GM18520 (cell line): ENCODE measurements around the gene CEND1.
"Not testable (repeated sequence)": the region's sequence is repeated elsewhere in the genome, so short reads cannot be mapped to it uniquely, and the experiment has no call there.

Experiments
- ATAC-seq: cut with Tn5 transposase; IDR thresholded peaks from one replicate; pipeline ENCODE4 v1.9.1; 2021; ENCODE audit not compliant: unreplicated experiment

Gene CEND1

DNA sequence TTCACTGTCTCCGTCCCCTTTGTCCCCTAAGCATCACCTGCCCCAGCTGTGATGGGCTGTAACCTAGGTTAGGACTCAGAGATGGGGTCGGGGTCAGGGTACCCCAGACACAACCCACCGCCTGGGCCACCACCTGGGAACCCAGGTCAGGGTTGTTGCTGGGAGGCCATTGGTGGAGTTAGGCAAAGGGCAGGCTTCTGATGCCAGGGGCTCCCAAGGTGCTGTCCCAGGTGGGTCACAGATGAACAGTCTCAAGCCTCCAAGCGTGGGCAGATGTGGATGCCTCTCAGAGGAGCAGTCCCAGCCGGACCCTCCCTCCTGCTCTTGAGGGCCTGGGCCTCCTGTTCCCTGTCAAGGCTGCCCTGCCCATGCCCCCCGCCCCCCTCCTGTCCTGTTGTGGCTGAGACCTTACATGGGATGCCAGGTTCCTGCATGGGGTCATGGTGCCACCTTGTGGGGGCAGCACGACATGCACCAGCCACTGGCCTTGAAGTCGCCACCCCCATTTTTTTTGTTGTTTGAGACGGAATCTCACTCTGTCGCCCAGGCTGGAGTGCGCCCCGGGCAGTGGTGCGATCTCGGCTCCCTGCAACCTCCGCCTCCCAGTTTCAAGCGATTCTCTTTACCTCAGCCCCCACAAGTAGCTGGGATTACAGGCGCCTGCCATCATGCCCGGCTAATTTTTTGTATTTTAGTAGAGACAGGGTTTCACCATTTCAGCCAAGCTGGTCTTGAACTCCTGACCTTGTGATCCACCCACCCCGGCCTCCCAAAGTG, 24.7 kb downstream of the CEND1 start:
- ATAC-seq = no peak

DNA sequence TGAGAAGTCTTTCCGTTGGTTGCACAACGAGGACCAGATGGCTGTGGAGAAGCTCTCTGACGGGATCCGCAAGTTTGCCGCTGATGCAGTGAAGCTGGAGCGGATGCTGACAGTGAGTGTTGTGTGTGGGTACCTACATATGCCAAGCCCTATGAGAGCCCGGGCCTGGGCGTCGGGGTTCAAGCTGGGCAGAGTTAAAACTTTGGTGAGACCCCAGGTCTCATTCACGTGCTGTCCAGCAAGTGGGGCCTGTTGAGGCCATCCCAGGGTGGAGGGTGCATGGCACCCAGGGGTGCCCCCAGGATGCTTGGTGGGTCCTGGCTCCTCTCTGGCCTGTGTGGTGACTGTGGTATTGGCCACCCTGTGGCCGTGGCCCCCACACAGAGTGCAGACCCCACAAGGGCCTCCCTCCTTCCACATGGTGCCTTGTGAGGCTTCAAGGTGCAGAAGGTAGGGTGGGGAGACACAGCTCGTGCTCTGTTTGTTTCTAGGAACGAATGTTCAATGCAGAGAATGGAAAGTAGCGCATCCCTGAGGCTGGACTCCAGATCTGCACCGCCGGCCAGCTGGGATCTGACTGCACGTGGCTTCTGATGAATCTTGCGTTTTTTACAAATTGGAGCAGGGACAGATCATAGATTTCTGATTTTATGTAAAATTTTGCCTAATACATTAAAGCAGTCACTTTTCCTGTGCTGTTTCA, 25.4 kb downstream of the CEND1 start:
- no peak for ATAC-seq

- ATAC-seq = no peak
Observed at GRCh38 chr11:763549-764321, 26.2 kb downstream of the CEND1 start.

- no peak for ATAC-seq
Observed at GRCh38 chr11:763073-763463, 26.8 kb downstream of the CEND1 start.

GRCh38 chr11:762421-763072, 27.3 kb downstream of the CEND1 start:
- ATAC-seq = no peak

DNA sequence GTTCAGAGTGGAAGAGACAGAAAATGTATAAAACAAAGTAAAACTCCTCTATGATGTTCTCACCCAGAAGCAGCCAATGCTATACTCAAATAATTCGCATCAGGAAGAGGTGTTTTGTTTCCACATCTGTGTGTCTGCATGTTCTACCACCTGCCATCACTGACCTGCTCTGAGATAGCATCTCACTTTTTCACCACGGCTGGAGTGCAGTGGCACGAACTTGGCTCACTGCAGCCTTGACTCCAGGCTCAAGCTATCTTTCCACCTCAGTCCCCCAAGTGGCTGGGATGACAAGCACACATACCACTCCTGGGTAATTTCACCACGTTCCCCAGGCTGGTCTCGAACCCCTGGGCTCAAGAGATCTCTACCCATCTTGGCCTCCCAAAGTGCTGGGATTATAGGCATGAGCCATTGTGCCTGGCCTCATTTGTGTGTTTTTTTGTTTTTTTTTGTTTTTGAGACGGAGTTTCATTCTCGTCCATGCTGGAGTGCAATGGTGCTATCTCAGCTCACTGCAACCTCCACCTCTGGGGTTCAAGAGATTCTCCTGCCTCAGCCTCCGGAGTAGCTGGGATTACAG, 28.3 kb downstream of the CEND1 start:
- no peak for ATAC-seq

DNA sequence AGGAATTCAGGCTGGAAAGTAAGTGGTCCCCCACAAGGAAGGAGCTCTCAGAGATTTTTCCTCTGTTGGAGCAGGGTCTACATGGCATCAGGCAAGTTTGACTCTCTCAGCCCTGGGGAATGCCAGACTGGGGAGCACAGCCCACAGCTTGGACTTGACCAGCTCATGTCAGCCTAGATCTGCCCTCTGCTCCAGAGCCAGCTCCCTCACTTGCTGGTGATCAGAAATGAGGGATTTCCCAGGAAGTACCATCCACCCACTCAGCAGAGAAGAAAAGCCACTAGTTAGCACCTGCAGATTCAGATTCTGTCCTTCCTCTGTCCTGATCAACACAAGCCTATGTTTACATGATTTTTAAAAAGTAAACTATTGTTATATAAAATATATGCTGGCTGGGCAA, 29.7 kb downstream of the CEND1 start:
- no peak for ATAC-seq

DNA sequence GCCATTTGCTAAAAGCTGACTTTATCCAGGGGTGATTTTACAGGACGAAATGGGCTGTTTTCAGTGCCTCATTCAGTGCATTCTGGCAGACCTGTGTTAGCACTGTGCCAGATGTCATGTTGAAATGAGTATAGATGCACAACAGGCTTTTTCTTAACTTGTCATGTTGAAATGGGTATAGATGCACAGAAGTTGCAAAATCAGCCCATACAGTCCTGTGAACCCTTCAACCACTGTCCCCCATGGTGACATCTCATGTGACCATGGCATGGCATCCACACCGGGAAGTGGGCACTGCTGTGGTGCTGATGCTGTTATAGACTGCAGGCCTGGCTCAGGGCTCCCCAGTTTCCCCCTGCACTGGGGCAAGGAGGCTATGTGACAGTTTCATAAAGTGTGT, 40.2 kb downstream of the CEND1 start:
- no peak for ATAC-seq

- ATAC-seq = no peak
Observed at GRCh38 chr11:748007-748359, 41.9 kb downstream of the CEND1 start.

DNA sequence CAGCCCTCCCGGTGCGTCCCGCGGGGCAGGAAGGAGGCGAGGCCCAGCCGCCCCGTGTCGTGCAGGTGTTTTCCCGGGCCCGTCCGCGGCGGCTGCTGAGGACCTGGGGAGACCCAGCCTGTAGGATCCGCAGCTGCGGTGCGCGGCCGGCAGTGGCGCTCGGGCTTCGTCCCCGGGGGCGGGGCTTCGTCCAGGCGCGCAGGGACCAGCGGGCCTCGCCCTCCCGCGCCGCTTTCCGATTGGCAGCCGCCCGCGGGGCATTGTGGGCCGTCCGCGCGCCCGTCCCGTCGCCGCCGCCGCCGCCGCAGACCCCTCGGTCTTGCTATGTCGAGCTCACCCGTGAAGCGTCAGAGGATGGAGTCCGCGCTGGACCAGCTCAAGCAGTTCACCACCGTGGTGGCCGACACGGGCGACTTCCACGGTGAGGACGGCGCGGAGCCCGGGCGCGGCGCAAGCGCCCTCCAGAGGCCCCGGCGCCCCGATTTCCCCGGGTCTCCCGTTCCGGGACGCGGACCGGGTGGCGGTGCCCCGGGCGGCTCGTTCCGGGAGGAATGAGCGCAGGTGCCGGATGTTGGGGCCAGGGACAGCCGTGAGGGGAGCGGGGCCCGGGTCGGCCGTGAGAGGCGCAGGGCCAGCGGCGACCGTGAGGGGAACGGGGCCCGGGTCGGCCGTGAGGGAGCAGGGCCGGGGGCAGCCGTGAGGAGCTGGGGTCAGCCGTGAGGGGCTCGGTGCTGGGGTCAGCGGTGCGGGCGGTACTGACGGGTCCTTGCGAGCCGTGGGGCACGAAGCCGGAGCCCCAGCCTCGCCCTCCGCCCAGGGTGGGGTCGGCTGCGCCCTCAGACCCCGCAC, 42.5 kb downstream of the CEND1 start, which contains the start of gene TALDO1:
Gene TALDO1, plus strand, starts transcription at position 307 of the 849 bp plus-strand sequence. Its CDS starts 18 bp downstream, at position 325.
- ATAC-seq = peak; percentile 87

DNA sequence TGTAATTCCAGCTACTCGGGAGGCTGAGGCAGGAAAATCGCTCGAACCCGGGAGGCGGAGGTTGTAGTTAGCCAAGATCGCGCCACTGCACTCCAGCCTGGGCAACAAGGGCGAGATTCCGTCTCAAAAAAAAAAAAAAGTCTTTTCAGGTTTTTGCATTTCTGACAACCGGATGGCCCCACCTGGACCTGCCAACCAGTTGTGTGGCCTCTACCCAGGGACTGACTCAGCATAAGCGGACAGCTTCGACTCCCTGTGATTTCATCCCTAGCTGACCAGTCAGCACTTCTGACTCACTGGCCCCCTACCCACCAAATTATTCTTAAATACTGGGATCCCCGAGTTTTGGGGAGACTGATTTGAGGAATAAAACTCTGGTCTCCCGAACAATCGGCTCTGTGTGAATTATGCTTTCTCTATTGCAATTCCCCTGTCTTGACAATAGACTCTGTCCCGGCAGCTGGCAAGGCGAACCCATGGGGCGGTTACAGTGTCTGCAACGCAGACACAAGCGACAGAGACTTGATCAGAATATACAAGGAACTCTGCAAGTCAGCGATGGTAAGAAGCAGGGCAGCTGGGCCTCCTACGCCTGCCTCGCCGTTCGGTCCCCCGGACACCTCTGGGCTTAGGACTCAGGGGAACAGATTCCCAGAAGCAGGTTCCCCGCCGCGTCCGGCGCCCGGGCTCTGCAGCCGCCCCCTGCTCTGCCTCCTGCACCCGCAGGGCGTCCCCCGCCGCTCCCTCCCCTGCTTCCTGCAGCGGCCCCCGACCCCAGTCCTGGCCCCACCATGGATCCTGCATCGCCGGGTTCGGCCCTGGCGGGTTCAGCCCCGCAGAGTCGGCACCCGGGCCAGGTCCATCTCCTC, 43.4 kb downstream of the CEND1 start:
- no peak for ATAC-seq

DNA sequence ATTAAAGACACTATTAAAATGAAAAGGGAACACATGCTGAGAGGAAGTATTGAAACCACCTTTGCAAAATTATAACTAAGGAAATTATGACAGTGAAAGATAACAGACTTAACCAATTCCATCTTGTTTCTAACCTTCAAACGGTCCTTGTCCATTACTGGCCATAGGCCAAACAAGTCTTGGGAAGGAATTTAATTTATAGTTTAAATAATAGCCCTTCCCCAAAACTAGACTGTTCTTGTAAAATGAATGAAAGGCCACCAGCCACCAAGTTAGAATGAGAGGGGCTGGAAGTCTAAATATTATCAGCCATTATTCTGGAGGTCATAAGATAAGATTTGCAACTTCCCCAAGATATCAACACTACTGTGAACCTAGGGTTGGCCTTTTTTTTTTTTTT, 44.5 kb downstream of the CEND1 start:
- no peak for ATAC-seq

DNA sequence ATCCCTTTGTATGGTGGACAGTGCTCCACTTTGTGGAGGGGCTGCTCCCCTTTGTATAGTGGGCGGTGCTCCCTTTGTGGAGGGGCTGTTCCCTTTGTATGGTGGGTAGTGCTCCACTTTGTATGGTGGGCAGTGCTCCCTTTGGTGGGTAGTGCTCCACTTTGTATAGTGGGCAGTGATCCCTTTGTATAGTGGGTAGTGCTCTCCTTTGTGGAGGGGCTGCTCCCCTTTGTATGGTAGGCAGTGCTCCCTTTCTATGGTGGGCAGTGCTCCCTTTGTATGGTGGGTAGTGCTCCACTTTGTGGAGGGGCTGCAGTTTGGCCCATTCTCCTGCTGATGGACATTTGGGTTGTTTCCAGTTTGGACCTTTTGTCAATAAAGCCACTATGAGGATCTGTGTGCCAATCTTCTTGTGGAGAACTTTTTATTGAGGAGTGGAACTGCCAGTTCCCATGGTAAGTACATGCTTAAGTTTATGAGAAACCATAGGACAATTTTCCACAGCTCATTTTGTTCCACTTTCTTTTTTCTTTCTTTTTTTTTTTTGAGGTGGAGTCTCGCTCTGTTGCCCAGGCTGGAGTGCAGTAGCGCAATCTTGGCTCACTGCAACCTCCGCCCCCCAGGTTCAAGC, 47.2 kb downstream of the CEND1 start:
- no peak for ATAC-seq

DNA sequence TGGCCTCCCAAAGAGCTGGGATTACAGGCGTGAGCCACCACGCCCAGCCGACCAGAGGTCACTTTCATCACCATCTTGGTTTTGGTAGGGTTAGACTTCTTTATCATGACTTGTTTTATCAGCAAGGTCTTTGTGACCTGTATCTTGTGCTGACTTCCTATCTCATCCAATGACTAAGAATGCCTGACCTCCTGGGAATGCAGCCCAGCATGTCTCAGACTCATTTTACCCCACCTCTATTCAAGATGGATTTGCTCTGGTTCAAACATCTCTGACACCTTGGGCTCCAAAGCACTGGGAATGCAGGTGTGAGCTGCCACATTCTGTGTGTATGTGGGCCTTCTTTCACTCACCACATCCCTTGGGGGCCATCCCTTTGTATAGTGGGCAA, 47.7 kb downstream of the CEND1 start:
- ATAC-seq = no peak

DNA sequence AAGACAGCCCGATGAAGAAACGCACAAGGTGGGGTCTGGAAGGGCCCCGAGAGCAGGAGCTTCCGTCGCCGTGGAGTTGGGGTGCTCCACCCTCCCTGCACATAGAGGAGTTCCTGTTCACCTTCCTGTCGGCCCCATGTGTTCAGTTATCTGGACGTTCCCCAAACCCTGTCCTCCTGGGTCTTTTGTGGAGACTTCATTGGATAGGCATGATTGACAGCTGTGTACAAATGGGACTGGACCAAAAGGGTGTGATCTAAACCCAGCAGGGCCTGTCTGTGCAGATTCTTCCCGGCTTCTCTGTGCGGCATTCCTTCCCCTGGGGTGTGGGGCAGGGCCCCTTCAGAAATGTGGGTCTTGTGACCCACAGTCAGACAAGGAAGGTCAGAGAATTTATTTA, 52.0 kb downstream of the CEND1 start:
- ATAC-seq = not testable (repeated sequence)

GRCh38 chr11:737366-737765, 52.5 kb downstream of the CEND1 start:
- no peak for ATAC-seq
